Measurements from ENCODE around the gene DGKH.
"Not testable (repeated sequence)": the region's sequence is repeated elsewhere in the genome, so short reads cannot be mapped to it uniquely, and the experiment has no call there.

Gene DGKH

DNA sequence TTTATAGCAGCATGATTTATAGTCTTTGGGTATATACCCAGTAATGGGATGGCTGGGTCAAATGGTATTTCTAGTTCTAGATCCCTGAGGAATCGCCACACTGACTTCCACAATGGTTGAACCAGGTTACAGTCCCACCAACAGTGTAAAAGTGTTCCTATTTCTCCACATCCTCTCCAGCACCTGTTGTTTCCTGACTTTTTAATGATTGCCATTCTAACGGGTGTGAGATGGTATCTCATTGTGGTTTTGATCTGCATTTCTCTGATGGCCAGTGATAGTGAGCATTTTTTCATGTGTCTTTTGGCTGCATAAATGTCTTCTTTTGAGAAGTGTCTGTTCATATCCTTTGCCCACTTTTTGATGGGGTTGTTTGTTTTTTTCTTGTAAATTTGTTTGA, 114.9 kb downstream of the DGKH start:
- DNase-seq (ENCODE audit: low read depth in 2 of 2): not testable (repeated sequence)

DNA sequence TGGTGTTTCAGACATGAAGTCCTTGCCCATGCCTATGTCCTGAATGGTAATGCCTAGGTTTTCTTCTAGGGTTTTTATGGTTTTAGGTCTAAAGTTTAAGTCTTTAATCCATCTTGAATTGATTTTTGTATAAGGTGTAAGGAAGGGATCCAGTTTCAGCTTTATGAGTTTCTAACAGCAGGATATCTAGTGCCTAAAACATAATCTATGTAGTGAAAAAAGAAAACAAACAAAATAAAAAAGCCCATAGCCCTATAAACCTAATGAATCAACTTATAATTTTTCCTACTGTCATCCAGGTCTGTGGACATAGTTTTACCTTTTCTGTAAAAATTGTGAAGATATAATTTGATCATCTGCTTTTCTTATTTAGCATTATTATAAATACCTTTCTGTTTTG, 115.5 kb downstream of the DGKH start:
- not testable (repeated sequence) for DNase-seq (ENCODE audit: low read depth in 2 of 2)

DNA sequence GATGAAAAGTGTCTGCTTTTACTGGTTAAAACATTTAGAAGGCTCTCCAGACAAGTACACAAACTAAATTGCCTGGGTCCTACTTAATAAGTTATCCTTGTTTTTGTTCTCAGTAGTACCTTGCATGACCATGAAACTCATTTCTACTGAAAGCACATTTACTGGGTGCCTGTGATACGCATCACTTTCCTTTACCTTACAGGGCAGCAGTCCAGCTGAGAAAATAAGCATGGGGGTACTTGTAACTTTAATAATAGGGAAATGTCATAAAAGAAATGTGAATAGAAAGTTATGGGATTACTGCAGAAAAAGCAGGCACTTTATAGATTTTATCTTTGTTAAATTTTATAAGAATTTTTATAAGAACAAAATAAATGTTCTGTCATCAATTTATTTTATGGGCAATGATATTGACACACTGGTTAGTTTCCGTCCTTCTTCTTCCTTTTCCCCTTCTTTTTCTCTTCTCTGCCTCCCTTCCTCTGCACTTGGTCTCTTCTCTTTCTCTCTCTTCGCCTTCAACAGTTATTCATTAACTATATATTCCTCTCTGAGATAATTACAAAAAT, 116.2 kb downstream of the DGKH start:
- no peak for DNase-seq (ENCODE audit: low read depth in 2 of 2)

DNA sequence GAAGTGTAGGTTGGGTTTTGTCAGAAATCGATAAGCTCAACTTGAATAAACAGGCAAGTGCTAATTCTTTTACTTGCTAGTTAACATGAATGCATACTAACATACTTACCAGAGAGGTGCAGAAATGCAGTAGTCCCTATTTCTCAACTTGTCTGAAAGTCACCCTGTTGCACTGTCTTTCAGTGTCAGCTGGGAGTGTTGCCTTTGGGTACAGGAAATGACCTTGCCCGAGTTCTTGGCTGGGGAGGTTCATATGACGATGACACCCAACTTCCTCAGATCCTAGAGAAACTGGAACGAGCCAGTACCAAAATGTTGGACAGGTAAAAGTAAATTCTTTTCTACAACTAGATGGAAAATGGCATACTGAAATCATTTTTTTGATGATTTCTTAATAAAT, 120.0 kb downstream of the DGKH start:
- DNase-seq (ENCODE audit: low read depth in 2 of 2): no peak

DNA sequence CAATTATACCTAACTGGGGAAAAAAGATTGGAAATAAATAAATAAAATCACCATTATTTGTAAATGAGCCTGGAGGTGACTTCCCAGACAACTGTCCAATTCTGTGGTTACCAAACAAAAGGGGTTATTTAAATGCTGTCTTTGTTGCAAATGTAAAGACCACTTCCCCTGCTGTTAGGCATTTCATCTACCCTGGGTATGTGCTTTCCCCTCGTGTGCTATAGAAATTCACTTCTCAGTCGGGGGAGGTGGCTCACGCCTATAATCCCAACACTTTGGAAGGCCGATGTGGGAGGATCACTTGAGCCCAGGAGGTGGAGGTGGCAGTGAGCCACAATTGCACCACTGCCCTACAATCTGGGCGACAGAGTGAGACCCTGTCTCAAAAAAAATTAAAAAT, 121.6 kb downstream of the DGKH start:
- DNase-seq (ENCODE audit: low read depth in 2 of 2): no peak

DNA sequence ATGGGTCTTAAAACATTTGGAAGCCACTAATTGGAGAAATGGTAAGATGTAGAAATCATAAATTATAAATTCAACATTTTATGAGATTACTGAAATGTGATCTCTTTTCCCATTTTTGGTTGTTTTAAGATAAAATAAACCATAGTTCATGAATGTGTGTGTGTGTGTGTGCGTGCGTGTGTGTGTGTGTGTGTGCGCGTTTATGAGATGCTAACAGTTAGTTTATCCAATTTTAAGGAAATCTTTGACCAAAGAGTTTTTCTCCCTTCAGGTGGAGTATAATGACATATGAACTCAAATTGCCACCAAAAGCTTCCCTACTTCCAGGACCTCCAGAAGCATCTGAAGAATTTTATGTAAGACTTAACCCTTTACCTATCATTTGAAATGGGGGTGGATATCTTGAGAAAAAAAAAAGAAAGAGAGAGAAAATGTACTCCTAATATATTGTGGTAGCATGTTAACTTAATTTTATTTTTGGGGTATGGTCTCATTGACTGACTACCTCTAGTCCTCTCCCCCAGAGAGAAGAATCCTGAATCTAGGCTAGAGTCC, 125.4 kb downstream of the DGKH start:
- no peak for DNase-seq (ENCODE audit: low read depth in 2 of 2)

DNA sequence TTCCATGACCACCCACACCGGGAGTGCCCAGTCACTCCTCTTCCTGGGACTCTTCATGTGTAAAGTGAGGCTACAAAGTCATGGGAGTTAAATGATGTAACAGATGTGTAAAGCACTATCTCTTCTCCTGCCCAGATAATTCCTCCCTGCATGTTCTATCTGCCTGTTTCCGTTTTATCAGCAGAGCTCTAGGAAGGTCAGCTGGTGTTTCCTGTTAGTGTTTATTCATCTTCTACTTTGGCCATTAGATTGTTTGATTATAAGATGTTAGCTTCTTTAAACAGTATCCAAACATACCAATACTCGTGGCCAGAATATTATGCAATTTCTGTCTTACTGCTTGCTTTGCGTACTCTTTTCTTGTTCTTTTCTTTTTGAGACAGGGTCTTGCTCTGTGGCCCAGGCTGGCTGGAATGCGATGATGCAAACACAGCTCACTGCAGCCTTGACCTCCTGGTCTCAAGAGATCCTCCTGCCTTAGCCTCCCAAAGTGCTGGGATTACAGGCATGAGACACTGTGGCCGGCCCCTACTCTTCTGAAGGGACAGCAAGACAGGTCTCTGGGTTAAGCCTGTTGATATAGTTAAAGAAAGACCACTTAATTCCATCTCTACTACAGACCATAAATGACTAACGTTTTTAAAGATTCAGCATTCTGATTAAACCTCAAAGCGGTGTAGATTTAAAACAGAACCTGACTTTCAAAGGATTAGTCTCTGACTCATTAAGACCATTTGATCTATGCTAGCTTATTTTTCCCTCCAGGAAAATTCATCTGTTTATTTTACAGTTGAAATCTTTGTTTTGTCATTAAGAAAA, 126.1 kb downstream of the DGKH start:
- DNase-seq (ENCODE audit: low read depth in 2 of 2): no peak

DNA sequence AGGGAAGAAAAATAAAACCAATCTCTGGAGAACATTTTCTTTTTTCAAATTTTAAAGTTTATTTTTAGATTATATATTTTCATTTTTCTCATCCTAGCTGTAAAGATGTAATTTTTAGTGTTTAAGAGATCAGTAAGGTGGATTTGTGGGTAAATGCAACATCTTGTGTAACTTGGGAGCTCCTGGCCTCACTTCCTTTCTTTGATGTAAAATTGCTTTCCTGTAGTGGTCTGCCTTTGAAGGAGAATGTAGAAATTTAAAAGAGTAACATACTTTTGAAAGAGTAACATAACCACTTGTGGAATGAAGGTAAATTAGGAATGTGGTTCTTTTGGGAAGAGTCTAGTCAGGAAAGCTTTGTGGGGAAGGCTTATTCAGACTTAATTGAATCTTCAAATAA, 127.8 kb downstream of the DGKH start:
- DNase-seq (ENCODE audit: low read depth in 2 of 2): no peak

DNA sequence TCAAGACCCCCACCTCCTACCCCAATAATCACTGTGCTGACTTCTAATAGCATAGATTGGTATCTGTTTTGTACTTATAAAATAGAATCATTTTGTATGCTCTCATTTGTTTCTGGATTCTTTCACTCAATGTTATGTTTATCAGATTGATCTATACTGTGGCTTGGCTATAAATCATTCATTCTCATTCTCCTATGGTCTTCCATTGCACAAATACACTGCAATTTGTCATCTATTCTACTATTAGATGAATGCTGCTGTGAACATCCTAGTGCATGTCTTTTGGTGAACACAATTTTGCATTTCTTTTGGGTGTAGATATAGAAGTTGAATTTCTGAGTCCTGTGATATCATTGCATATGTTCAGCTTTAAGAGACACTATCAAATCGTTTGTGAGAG, 128.7 kb downstream of the DGKH start:
- DNase-seq (ENCODE audit: low read depth in 2 of 2): no peak

DNA sequence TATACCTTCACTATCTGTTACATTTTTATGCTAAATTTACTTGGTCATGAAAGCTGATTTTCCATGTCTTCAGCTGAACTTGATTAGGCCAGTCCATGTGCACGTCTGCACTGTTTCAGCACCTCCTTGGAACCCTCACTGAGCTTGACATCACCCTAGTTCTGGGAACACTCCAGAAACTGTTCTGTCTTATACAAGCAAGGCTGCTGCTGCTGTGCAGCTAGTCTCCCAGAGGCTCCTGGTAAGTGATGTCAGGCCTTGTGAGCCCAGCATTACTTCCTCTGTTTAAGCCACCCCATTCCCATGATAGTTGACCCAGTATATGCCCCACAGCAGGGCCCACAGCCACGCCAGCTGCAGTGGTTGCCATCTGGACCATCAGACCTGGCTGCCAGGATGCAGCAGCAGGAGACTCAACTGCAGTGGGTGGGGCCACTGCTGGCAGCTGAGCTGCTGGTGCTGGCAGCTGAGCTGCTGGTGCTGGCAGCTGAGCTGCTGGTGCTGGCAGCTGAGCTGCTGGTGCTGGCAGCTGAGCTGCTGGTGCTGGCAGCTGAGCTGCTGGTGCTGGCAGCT, 133.0 kb downstream of the DGKH start:
- DNase-seq (ENCODE audit: low read depth in 2 of 2): no peak

DNA sequence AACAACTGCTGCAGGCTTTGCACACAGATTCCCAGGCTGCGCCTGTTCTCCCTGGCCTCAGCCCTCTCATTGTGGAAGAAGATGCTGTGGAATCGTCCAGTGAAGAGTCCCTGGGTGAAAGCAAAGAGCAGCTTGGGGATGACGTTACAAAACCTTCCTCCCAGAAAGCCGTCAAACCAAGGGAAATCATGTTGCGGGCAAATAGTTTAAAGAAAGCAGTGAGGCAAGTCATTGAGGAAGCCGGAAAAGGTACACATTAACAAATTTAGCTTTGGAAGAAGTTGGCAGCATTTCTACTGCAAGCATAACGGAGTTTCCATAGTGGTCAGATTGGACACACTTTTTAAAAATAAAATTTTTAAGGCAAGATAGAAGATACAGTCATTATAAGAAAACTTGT, 140.6 kb downstream of the DGKH start:
- DNase-seq (ENCODE audit: low read depth in 2 of 2): no peak

DNA sequence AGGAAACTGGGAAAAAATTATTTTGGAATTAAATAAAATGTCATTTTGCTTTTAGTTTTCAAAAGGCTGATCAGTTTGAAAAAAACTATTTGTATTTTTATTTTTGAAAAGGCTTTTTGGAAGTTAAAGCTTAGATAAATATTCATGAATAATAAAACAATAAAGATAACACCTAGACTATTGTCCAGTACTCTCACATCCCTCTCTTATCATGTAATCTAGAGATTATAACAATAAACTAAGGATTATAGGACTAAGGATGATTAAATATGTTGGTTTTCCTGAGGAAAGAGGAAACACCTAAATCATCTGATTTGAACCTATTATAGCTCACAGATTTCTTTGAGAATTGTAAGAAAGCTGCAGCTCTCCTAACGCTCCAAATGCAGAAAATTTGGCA, 142.1 kb downstream of the DGKH start:
- no peak for DNase-seq (ENCODE audit: low read depth in 2 of 2)

DNA sequence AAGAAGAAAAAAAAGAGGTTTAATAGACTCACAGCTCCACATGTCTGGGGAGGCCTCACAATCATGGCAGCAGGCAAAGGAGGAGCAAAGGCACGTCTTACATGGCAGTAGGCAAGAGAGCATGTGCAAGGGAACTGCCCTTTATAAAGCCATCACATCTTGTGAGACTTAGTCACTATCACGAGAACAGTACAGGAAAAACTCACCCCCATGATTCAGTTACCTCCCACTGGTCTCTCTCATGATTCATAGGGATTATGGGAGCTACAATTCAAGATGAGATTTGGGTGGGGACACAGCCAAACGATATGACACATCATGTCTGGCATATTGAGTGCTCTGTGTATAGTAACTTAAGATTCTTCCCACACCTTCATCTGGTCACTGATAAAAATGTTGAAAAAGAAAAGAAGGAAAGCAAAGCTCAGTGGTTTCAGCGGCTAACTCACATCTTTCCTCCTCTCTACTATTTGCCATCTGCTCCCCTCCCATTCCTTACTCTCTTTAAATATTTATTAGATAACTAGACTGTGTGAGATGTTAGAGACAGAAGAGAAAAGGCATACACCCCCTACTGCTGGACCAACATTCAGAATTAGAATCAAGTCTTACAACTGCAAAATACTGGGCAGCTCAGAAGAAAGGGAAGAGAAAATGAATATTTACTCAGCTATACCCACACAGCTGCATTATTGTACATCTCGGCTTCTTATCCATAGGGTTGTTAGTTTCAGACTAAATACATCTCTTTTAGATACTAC, 163.4 kb downstream of the DGKH start:
- DNase-seq (ENCODE audit: low read depth in 2 of 2): no peak

DNA sequence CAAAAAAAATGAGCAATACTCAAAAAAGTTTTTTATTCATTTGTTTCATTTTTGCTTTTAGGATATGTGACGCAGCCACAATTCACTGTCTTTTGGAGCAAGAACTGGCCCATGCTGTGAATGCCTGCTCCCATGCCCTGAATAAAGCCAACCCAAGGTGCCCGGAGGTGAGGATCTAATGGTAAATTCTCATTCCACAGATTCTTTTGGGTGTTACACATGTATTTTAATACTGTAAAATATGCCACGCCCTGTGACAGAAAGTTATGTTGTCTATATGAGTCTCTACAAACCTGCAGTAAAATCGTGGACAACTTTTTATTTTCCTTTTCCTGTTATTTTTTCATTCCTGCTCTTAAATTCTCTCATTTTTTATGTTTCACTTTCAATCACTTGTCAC, 166.0 kb downstream of the DGKH start:
- no peak for DNase-seq (ENCODE audit: low read depth in 2 of 2)

DNA sequence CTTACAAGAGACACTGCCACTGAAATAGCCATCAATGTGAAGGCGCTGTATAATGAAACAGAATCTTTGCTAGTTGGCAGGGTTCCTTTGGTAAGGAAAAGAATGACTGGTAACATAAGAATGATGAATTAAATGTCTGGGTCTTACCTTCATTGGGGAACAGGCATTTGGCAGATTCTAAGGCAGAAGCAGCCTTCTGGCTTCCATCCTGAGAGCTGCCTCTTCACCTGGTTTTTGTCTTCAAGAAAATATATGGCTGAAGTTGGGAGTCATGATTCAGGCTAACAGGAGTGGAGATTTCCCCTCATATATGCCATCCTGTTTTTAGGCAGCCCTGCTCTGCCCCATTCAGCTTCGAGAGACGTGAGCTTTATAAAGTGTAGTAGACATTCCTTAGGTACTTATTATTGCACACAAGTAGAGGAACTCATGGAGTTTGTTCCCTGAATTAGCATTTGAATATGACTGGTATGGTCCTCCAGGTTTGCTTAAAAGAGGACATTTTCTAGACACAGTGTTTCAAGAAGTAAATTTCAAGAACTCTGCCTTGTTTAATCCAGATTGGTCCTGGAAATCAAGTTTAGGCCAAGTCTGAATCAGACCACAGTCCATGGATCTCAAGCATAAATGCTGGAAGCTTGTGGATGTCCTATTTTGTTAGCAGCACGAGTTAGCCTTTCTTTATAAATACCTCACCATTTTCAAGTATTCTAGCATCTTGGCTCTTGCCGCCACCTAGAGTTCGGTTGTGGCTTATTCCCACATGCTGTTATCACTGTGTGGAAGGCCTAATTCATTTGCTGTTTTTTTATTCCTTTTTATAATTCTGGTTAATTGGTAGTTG, 167.4 kb downstream of the DGKH start:
- DNase-seq (ENCODE audit: low read depth in 2 of 2): no peak

DNA sequence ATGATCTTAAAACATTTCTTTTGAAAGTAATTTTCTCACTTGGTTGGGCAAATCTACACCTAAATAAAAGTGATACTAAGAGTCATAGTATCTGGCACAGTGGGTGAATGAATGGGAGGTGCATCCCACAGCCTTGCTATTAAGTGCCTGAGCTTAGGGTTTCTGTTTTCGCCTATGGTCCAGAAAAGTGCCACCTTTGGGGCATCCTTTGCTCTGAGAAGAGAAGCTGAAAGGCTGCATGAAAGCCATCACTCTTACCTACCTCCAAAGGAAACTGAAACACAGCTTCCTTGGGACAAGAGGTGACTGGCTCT, 167.9 kb downstream of the DGKH start:
- DNase-seq (ENCODE audit: low read depth in 2 of 2): no peak

DNA sequence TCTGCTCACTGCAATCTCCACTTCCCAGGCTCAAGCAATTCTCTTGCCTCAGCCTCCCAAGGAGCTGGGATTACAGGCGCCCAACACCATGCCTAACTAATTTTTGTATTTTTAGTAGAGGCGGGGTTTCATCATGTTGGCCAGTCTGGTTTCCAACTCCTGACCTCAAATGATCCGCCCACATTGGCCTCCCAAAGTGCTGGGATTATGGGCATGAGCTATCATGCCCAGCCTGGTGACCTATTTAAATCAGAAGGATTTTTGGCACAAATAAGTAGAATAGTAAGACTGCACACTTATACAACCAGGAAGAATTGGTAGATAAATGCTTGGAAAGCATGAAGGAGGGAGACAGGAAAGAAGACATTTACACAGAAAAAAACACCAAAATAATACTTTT, 170.1 kb downstream of the DGKH start:
- DNase-seq (ENCODE audit: low read depth in 2 of 2): no peak

DNA sequence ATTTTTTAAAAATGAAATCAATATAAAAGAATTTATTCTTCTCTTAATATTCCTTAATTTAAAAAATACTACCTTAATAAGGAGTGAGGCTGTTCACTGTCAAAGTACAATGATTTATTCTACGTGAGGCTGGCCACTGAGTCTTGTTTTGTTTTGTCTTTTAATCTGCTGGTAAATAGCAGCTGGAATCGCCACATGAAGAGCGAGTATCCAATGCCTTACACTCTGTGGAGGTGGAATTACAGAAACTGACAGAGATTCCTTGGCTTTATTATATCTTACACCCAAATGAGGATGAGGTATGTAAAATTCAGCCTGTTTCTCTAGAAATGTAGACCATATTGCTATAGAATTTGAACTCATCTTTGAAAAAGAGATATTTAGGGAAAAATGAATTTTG, 170.6 kb downstream of the DGKH start:
- DNase-seq (ENCODE audit: low read depth in 2 of 2): no peak

DNA sequence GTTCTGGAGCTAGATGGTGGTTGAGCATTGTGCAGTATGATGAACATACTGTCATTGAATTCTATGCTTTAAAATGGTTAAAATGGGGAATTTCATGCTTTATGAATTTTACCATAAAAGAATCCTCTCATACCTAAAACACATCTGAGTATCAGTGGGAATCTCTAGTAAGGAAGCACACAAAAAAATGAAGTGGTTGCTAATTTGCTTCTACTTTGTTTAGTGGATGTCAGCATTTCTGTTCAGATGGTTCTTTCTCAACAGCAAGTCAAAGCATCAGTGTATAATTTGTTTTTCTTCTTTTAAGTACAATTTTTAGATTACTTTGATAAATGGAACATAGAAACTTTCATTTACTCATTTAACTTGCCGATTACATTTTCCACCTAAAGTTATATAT, 171.4 kb downstream of the DGKH start:
- DNase-seq (ENCODE audit: low read depth in 2 of 2): no peak

DNA sequence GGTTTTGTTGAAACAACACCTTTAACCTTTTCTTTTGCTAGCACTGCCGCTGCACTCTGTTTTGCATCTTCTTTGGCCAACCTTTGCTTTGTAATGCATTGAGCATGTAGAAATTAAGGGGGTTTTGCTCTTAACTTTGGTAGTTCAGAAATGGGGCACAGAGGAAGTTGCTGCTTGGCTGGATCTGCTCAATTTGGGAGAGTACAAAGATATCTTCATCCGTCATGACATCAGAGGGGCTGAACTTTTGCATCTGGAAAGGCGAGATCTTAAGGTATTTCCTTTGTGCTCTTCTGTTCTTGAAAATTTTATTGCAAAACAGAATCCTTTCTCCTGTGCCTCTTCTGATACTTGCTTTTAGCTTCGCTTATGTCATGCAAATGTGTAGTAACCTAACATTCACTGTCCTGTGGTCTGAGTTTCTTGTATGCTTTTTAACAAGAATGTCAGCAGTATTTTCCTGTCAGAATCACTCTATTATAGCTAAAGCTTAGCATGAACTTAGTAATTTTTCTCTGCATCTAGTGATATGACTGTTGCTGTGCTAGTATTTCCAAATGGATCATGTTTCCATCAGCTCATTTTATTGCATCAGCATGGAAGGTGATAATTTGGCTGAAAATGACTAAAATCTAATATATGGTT, 172.8 kb downstream of the DGKH start:
- no peak for DNase-seq (ENCODE audit: low read depth in 2 of 2)

DNA sequence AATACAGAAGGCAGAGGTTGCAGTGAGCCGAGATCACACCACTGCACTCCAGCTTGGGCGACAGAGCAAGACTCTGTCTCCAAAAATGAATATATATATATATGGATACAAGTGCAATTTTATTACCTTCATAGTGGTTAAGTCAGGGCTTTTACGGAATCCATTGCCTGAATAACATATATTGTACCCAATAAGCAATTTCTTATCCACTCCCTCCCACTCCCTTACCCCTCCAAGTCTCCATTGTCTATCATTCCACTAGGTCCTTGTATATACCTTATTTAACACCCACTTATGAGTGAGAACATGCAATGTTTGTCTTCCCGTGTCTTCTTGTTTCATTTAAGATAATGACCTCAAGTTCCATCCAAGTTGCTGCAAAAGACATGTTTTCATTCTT, 175.2 kb downstream of the DGKH start:
- DNase-seq (ENCODE audit: low read depth in 2 of 2): no peak

All from stimulated activated CD8-positive, alpha-beta memory T cell treated with anti-CD3 and anti-CD28 coated beads, Interleukin-15, amount 100 ng/mL, for 4 hours (primary cell).